NCI-H1436 treated with DMSO at 0.1 percent for 48 hours (cell line): Measurements from ENCODE around the gene VWA7.
"Not testable (repeated sequence)": the region's sequence is repeated elsewhere in the genome, so short reads cannot be mapped to it uniquely, and the experiment has no call there.

Experiments
- DNase-seq: peaks from one replicate; lab custom pipeline; 2025; lab: John Stamatoyannopoulos, UW

The VWA7 gene, protein sequence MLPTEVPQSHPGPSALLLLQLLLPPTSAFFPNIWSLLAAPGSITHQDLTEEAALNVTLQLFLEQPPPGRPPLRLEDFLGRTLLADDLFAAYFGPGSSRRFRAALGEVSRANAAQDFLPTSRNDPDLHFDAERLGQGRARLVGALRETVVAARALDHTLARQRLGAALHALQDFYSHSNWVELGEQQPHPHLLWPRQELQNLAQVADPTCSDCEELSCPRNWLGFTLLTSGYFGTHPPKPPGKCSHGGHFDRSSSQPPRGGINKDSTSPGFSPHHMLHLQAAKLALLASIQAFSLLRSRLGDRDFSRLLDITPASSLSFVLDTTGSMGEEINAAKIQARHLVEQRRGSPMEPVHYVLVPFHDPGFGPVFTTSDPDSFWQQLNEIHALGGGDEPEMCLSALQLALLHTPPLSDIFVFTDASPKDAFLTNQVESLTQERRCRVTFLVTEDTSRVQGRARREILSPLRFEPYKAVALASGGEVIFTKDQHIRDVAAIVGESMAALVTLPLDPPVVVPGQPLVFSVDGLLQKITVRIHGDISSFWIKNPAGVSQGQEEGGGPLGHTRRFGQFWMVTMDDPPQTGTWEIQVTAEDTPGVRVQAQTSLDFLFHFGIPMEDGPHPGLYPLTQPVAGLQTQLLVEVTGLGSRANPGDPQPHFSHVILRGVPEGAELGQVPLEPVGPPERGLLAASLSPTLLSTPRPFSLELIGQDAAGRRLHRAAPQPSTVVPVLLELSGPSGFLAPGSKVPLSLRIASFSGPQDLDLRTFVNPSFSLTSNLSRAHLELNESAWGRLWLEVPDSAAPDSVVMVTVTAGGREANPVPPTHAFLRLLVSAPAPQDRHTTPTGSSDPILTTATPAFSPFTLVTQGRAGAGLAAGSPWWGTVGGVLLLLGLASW

DNA sequence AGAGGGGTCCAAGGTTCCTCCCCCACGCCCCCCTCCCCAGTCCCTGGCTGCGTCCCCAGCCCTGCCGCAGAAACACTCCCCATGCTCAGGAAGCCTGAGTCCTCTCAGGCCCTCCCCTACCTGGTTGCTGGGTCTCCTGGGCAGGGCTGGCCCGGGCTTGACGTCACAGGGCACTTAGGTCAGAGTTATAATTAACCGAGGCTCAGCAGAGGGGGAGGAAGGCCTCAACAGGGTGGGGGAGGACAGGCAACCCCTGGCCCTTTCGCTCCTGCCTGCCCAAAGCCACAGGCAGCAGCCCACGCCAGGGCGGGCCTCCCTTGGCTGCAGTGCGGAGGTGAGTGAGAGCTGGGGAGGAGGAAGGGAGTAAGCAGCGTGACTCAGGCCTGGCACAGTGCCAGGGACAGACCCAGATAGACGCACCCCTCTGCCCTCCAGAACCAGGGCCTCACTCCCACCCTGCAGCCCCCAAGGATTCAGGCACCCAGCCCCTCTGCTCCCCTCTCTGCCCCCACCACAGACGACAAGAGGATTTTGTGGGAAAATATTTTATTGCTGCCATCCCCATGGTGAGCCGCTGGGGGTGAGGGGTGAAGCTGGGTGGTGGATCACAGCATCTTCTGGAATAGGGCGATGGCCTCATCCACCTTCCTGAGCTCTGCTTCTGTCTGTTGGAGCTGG is at the start of gene VWA7:
TSS of gene VWA7 (minus strand) at position 340 of the 678 bp plus-strand sequence. CDS start 549 bp downstream, outside the sequence.
- peak; percentile 19 for DNase-seq

DNA sequence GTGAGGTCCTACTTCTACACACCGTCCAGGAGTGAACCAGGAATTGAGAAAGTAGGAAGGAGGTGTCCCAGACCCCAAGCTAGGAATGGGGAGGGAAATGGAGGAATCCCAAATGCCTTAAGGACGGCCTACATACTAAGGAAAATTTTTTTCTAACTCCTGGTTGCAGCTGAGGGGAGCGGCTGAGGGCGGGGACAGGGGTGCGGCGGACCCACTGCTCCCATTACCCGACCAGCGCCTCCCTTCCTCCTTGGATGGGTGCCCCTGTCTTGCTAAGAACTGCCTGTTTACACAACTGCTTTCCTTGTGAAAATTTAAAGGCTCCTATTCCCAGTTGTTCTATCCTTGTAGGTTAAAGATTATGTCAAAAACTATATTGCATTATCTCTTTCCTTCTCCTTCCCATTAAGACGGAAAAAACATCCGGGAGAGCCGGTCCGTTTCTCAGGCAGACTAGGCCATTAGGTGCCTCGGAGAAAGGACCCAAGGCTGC is 49.7 kb upstream of the VWA7 start:
- DNase-seq = no peak

DNA sequence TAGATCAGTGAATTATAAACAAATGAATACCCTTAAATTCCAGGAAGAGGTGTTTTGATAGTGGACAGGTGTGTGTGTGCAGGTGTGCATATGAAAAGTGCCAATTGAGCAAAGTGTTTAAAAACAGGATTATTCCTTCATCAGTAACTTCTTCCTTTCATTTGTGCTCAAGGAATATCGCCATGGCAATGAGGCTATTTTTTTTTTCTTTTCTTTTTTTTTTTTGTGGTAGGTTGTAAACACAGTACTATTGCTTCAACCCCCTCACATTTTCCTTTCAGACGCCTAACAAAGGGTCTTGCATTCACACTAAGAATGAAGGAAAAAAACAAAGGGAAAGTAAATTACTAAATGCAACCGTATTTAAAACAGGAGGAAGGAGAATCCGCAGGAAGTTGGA is 48.4 kb upstream of the VWA7 start:
- DNase-seq = no peak

DNA sequence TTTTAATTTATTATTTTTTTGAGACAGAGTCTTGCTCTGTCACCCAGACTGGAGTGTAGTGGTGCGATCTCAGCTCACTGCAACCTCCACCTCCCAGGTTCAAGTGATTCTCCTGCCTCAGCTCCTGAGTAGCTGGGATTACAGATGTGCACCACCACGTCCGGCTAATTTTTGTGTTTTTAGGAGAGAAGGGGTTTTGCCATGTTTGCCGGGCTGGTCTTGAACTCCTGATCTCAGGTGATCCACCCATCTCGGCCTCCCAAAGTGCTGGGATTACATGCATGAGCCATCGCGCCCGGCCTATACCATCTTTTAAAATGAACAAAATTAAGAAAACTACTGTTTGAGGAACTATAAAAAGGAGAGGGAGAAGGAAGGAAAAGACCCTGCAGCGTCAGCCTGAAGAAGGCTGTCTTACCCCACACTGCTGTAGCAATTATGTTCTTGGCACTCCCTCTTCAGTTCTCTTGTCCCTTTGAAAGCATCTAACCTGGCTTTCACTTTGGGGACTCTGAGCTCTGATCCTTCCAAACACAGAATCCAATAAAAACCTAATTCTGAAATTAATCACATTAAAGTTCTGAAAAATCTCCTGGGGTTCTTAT is 46.6 kb upstream of the VWA7 start:
- not testable (repeated sequence) for DNase-seq

DNA sequence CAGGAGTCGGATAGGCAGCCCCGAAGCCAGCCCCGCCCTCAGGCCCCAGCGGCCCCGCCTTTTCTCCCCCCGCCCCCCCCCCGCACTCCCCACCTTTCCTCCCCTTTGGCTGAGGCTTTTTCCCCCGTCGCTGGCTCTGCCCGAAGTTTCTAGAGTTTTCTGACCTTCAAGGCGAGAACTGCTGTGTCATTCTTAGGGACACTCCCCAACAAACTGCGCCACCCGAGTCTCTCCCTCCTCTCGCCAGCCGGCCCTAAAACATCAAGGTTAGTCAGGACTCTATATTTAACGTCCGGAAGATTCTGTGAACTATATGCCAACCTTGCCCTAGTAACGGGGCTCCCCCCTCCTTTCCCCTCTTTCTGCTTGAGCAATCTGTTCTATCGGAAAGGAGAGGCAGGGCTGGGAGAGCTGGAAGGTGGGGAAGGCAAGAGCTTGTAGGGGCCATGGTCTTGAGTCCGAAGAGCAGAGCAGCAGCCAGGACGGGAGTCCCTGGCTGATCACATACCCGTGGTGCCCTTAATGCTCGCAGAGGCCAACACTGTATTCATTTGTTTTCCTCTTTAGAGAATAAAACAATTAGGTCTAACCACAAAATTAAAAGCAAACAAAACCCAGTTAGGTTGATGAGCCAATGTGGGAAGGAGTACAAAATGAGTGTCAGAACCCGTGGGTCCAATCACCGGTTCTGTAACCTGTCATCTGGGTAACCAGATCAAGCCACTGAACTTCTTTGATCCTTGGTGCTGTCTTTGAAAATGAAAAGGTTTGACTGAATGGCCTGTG is 45.1 kb upstream of the VWA7 start:
- no peak for DNase-seq

DNA sequence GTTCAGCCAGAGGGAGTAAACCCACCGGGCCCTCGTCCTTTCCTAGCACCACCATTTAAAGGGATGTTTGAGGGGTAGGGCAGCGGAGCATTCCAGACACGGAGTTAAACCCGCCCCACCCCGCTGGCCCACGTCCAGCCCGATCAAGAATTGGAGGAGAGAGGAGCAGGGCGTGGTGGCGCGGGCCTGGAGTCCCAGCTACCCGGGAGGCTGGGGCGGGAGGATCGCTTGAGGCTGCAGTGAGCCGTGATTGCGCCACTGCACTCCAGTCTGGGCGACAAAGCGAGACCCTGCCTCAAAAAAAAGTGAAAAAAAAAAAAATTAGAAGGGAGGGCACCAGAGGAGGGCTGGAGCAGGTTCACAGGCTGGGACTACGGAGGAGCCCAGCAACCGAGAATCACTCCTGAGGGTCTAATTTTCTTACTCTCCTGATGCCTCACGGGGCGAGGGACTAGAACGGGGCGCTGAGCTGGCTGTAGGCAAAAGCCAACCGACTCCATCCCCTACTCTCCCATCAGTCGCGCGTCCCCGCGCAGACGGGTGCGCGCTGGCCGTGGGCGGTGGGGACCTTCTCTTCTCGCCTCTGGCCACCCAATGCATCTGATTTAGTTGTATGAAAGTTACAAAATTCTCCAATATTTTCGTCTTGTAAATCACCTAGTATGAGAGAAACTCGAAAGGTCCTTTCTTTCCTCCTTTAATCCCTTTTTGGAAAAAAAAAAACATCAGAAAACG is 44.3 kb upstream of the VWA7 start:
- DNase-seq = no peak

DNA sequence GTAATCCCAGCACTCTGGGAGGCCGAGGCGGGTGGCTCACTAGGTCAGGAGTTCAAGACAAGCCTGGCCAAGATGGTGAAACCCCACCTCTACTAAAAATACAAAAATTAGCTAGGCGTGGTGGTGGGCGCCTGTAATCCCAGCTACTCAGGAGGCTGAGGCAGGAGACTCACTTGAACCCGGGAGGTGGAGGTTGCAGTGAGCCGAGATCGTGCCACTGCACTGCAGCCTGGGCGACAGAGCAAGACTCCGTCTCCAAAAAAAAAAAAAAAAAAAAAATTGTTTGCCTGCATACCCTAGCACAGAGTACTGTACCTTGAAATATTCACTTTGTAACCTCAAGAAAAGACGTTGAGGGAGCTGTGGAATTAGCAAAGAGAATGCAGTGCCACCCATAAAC is 43.3 kb upstream of the VWA7 start:
- not testable (repeated sequence) for DNase-seq

DNA sequence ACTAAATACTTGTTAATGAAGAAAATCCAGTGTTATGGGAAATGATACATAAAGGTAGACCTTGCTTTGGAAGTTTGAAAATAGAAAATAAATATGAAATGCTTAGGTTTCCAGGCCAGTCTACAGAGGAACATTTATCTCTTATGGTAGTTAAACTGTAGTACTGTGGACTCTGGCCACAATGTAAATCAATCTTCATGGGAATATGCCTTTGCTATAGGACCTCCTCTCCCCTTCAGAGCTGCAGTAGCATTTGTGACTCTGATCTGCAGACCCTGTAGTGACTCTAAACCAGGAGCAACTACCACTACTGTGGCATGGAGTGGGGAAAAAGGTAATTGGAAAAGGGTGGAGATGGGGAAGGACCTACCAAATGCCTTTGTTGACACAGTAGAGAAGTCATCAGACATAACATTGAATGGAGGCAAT is 42.8 kb upstream of the VWA7 start:
- no peak for DNase-seq

DNA sequence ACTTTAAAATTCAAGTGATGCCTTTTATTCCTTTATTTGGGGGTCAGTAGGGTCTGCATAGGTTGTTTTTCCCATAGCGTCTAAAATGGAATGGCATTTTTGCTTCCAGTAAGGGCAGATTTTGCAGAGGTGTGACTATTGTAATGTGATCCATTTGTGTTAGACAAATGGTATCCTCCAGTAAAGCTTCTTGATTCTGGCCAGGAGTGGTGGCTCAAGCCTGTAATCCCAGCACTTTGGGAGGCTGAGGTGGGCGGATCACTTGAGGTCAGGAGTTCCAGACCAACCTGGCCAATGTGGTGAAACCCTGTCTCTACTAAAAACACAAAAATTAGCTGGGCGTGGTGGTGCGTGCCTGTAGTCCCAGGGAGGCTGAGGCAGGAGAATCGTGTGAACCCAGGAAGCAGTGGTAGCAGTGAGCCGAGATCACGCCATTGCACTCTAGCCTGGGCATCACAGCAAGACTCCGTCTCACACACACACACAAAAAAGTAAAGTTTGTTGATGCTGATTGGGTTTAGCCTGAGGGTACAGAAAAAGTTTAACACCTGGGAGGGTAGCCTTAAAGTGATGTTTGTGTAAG is 40.9 kb upstream of the VWA7 start:
- not testable (repeated sequence) for DNase-seq

DNA sequence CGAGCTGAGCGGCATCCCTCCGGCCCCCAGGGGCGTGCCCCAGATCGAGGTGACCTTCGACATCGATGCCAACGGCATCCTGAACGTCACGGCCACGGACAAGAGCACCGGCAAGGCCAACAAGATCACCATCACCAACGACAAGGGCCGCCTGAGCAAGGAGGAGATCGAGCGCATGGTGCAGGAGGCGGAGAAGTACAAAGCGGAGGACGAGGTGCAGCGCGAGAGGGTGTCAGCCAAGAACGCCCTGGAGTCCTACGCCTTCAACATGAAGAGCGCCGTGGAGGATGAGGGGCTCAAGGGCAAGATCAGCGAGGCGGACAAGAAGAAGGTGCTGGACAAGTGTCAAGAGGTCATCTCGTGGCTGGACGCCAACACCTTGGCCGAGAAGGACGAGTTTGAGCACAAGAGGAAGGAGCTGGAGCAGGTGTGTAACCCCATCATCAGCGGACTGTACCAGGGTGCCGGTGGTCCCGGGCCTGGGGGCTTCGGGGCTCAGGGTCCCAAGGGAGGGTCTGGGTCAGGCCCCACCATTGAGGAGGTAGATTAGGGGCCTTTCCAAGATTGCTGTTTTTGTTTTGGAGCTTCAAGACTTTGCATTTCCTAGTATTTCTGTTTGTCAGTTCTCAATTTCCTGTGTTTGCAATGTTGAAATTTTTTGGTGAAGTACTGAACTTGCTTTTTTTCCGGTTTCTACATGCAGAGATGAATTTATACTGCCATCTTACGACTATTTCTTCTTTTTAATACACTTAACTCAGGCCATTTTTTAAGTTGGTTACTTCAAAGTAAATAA is 40.2 kb upstream of the VWA7 start:
- not testable (repeated sequence) for DNase-seq

DNA sequence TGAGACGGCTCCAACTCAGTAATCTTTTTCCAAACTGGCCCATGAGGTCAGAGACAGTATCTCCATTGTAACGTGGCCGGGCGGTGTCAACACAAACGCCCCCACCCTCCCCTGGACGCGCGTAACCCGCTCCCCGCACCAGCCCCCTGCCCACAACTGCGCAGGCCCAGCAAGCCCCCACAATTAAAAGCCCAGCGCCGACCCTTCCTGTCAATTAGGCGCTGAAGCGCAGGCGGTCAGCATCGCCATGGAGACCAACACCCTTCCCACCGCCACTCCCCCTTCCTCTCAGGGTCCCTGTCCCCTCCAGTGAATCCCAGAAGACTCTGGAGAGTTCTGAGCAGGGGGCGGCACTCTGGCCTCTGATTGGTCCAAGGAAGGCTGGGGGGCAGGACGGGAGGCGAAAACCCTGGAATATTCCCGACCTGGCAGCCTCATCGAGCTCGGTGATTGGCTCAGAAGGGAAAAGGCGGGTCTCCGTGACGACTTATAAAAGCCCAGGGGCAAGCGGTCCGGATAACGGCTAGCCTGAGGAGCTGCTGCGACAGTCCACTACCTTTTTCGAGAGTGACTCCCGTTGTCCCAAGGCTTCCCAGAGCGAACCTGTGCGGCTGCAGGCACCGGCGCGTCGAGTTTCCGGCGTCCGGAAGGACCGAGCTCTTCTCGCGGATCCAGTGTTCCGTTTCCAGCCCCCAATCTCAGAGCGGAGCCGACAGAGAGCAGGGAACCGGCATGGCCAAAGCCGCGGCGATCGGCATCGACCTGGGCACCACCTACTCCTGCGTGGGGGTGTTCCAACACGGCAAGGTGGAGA is 38.1 kb upstream of the VWA7 start, which contains the start of the genes HSPA1A and HSPA1L:
TSS of gene HSPA1A (plus strand) at position 519 of the 814 bp plus-strand sequence. CDS start at position 733, 214 bp downstream.
TSS of gene HSPA1L (minus strand) at position 259 of the 814 bp plus-strand sequence. CDS start 3,311 bp downstream, outside the sequence.
- peak; percentile 78 for DNase-seq

DNA sequence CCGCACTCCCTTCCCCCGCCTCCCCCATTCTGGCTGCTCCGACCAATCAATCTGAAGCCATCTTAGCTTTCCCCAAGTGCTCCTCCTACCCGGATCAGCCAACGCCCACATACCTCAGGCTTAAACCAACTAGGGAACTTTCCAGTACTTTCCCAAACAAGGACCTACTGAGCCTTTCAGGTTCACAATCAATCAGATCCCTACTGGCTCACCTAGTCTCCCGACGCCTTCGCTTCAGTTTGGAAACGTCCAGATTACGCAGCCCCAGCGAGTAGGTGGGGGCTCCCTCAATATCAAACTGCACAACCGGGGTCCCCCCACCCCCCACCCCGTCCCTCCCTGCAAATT is 37.5 kb upstream of the VWA7 start:
- peak; percentile 85 for DNase-seq

DNA sequence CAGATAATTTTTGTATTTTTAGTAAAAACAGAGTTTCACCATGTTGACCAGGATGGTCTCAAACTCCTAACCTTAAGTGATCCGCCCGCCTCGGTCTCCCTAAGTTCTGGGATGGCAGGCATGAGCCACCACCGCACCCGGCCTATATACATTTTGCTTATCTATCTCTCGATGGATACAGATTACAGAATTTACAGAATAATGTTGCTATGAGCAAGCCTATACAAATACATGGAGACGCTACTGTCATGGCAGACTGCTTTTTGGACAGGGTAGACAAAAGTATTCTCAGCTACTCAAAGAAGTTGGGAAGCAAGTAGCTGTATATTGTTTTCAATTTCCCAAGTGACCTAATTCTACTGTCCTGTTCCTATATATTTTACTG is 36.3 kb upstream of the VWA7 start:
- no peak for DNase-seq

DNA sequence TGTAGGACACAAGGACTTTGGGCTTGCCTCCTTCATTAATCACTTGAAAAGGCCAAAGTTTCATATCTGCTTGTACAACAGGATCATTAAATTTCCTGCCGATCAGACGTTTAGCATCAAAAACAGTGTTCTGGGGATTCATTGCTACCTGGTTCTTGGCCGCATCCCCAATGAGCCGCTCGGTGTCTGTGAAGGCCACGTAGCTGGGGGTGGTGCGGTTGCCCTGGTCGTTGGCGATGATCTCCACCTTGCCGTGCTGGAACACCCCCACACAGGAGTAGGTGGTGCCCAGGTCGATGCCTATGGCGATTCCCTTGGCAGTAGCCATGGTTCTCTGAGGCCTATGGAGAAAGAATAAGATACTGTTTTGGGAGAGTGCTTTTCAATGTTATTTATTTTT is 34.5 kb upstream of the VWA7 start:
- DNase-seq = no peak

DNA sequence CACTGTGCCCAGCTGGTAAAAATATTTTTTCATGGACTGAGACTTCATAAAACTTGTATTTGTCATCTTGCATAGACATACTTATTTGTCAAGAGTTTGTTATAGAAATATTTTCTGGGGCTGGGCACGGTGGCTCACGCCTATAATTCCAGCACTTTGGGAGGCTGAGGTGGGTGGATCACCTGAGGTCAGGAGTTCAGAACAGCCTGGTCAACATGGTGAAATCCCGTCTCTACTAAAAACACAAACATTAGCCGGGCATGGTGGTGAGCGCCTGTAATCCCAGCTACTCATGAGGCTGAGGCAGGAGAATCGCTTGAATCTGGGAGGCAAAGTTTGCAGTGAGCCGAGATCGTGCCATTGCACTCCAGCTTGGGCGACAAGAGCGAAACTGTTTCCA is 31.5 kb upstream of the VWA7 start:
- DNase-seq = not testable (repeated sequence)

DNA sequence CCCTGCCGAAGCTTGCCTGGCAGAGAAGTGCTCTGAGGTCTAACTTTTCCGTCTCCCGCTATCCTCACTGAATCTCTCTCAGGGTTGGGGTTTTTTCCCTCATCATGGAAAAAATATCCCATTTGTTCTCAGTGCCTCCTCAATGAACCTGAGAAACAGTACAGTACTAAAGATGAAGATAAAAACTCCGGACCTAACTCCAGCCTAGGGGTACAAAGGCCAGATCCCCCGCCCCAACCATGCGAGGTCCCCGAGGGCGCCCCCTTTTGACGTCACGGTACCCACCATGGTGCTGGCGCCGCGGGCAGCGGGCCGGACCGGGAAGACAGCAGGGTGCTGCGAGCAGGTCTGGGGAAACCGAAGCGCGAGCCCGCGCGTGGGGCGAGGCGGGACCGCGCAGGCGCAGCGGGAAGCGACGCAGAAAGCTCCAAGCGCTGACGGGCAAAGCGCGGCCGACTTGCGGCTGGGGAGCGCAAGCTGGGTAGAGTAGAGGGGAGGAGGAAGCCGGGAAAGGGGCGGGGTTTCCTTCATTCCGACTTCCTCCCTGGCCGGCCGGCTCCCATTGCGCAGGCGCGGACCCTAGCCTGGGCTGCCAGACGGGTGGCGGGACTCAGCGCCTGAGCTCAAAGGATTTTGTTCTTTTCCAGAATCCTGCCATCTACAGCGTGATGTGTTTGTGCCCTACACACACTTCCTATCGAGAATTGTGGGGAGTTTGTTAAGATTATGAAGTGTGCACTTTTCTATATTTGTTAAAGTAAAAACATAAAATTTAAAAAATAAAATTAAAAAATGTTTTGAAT is 29.5 kb upstream of the VWA7 start, which contains the start of gene LSM2:
TSS of gene LSM2 (minus strand) at position 497 of the 803 bp plus-strand sequence. CDS start at position 288, 209 bp downstream.
- peak; percentile 72 for DNase-seq

DNA sequence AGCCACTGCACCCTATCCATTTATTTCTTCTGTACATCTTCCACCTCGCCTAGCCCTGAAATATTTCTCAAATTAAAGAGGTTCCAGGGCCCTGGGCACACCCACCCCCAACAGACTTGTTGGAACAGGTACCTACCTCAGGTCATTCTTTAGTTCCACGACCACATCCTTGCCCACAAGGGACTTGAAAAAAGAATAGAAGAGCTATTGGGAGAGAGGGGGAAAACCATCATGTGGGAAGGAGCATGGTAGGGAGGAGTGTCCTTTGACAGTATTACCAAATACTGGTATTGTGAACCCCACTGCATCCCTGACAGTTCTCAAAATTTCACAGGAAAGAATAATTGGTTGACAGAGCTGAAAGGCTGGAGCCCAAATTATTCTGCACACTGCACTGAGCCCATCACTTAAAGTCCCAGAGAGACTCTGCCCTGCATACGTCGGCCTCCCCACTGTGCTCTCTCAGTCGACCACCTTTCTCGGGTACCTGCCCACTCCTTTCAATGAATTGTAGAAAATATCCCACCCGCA is 28.9 kb upstream of the VWA7 start:
- no peak for DNase-seq
